ENCODE measurements around the gene XRN2. TPM values are rescaled to one million over a fixed set of nuclear protein-coding genes. Genes with fewer than 3 reads are reported as not detected.

Gene XRN2
- total and polyA plus RNA-seq, 9 donors: 35.8 to 65.8 (median 50.2) TPM

- Histone ChIP-seq H3K27ac (no peak overlapping the region), H3K9me3 (no peaks in the 10 kb centered on the region), H3K27me3 (no peaks in the 10 kb centered on the region), H3K36me3 (no peaks in the 10 kb centered on the region), H3K4me3 (no peak overlapping the region), H3K4me1 (ENCODE audit: insufficient read depth) (no peaks in the 10 kb centered on the region)
- no peak for DNase-seq
- WGBS, 3 donors: 89 to 97% (median 89%) methylated on average over 2 of the region's 2 CpGs
- intact Hi-C loops (cut with DNase I): no loop called here
- no peak for TF ChIP-seq CTCF (IDR thresholded peaks at IDR 0.05)
- no peak for TF ChIP-seq EP300 (IDR thresholded peaks at IDR 0.05)
- no peak for TF ChIP-seq POLR2A (IDR thresholded peaks at IDR 0.05)
Observed at GRCh38 chr20:21278829-21279228, 24.3 kb upstream of the XRN2 start.

GRCh38 chr20:21279706-21280521, 23.2 kb upstream of the XRN2 start:
- TF ChIP-seq POLR2A (IDR thresholded peaks at IDR 0.05): no peak
- TF ChIP-seq EP300 (IDR thresholded peaks at IDR 0.05): no peak
- no peak for TF ChIP-seq CTCF (IDR thresholded peaks at IDR 0.05)

GRCh38 chr20:21280522-21281016, 22.6 kb upstream of the XRN2 start:
- Histone ChIP-seq H3K27ac (no peak overlapping the region), H3K36me3 (no peaks in the 10 kb centered on the region), H3K4me3 (no peak overlapping the region), H3K9me3 (no peaks in the 10 kb centered on the region), H3K27me3 (no peaks in the 10 kb centered on the region), H3K4me1 (ENCODE audit: insufficient read depth) (no peaks in the 10 kb centered on the region)
- WGBS, 3 donors: 57 to 66% (median 63%) methylated on average over 3 of the region's 3 CpGs
- intact Hi-C loops (cut with DNase I): no loop called here
- no peak for TF ChIP-seq CTCF (IDR thresholded peaks at IDR 0.05)
- TF ChIP-seq EP300 (IDR thresholded peaks at IDR 0.05): no peak
- TF ChIP-seq POLR2A (IDR thresholded peaks at IDR 0.05): no peak
- DNase-seq: no peak

More at GRCh38 chr20:21279706-21280521, 23.2 kb upstream of the XRN2 start:
- H3K27me3 ChIP-seq: no peaks in the 10 kb centered on the region
- H3K4me1 ChIP-seq (ENCODE audit: insufficient read depth): no peaks in the 10 kb centered on the region
- no peak overlapping the region for H3K4me3 ChIP-seq
- no peaks in the 10 kb centered on the region for H3K9me3 ChIP-seq
- DNase-seq: no peak
- intact Hi-C loops (cut with DNase I): no loop called here
- 50 to 61% (median 50%) methylated on average over 7 of the region's 7 CpGs for WGBS, 3 donors
- H3K27ac ChIP-seq: no peak overlapping the region
- H3K36me3 ChIP-seq: no peaks in the 10 kb centered on the region

- no peaks in the 10 kb centered on the region for H3K36me3 ChIP-seq
- peaks cover 0 to 6% of the 10 kb centered on the region in 2 donors for H3K9me3 ChIP-seq
- no peak overlapping the region for H3K27ac ChIP-seq
- H3K4me1 ChIP-seq (ENCODE audit: insufficient read depth): no peaks in the 10 kb centered on the region
- no peak overlapping the region for H3K4me3 ChIP-seq
- TF ChIP-seq POLR2A (IDR thresholded peaks at IDR 0.05) (no peak), CTCF (IDR thresholded peaks at IDR 0.05) (no peak), EP300 (IDR thresholded peaks at IDR 0.05) (no peak)
- 50 to 58% (median 52%) methylated on average over 4 of the region's 4 CpGs for WGBS, 3 donors
- intact Hi-C loops (cut with DNase I): no loop called here
- H3K27me3 ChIP-seq: no peaks in the 10 kb centered on the region
- DNase-seq: no peak
Observed at GRCh38 chr20:21286775-21287174, 16.4 kb upstream of the XRN2 start.

Measured in ovary (tissue), 9 donors.